ENCODE data around the gene PMM2.
"Not testable (repeated sequence)": the region's sequence is repeated elsewhere in the genome, so short reads cannot be mapped to it uniquely, and the experiment has no call there.

Gene PMM2

DNA sequence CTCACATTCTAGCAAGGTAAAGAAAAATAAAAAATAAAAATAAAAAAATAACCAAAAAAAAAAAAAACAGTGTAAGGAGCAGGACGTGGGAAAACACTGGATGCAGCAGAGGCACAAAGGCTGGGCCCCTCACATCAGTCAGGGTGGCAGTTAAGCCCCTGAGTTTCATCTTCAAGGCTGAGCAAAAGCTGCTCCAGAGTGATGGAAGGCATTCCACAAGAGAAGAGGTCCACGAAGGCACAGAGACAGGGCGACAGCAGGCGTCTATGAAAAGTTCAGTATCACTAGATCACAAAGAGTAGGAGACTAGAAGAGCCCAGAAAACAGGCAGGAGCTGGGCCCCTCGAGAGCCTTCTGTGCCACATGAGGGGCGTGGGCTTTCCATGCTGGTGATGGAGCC, 12.2 kb upstream of the PMM2 start:
- DNase-seq: no peak

DNA sequence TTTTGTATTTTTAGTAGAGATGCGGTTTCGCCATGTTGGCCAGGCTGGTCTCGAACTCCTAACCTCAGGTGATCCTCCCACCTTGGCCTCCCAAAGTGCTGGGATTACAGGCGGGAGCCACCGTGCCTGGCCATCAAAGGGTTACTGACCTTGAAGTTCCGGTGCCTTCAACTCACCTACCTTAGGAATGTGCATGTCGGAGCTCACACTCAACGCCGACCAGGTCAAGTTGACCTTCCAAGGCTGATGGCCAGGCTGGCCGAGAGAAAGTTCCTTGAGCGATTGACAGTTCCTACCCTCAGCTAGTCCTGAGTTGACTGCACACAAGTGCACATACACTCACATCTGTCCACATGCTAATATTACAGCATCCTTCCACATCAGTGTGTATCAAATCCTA, 11.3 kb upstream of the PMM2 start:
- not testable (repeated sequence) for DNase-seq

DNA sequence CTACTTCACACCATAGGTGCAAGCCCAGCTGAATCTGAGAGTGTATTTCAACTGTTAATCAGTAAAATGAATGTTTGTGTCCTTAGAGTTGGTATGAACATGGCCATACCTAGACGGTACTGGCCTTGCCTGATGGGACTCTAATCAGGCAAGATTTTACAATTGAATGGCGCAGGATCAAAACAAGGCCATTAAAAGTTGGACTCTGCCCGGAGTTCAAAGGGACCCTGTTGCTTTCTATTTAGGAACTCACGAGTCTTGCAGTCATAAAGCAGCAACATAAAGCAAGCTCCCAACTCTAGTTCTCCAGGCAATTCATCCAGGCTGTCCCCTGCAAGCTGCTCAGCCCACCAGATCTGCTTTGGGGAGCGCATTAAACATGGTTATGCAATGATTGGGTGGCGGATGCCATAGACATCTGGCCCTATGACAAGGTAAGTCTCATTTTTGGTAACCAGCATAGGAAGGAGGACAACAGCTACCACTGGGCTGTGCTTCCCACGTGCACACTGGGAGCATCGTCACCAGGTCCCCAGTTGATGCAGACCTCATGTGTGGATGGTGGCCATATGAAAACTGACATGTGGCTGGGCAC, 9.0 kb upstream of the PMM2 start:
- DNase-seq: no peak

DNA sequence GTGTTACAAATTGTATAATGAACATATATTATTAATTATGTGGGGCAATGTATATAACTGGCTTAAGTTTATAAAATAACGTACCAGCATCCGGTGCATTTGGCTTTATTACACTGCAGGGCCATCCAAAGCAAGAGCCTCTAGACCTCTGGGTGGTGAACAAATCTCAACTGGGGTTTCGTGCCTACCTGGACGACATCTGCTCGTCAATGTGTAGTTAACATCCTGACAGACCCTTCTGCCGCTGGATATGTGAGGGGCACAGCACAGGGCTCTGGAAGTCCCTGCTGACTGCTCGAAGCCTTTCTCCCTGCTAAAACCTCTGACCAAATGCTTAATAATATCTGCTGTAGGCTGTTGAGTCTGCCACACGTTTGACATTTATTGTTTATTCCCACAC, 2.5 kb upstream of the PMM2 start:
- DNase-seq: no peak

DNA sequence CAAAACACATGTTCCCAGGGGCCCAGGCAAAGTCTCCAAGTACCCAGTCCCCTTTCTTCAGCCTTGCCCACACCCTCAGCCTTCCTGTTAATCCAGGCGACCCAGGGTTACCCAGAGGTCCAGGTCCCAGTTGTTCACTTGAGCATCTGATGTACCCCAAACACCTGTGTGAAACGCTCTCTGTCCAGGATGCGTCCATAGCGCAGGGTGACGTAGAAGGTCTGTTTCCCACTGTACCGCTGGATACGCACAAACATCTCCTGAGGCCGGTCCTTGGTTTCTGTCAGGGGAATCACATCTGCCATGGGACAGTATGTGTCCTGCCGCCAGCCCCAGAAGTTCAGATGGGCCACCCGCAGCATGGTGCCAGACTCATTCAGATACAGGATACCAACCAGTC, 1.8 kb upstream of the PMM2 start:
- DNase-seq: no peak

DNA sequence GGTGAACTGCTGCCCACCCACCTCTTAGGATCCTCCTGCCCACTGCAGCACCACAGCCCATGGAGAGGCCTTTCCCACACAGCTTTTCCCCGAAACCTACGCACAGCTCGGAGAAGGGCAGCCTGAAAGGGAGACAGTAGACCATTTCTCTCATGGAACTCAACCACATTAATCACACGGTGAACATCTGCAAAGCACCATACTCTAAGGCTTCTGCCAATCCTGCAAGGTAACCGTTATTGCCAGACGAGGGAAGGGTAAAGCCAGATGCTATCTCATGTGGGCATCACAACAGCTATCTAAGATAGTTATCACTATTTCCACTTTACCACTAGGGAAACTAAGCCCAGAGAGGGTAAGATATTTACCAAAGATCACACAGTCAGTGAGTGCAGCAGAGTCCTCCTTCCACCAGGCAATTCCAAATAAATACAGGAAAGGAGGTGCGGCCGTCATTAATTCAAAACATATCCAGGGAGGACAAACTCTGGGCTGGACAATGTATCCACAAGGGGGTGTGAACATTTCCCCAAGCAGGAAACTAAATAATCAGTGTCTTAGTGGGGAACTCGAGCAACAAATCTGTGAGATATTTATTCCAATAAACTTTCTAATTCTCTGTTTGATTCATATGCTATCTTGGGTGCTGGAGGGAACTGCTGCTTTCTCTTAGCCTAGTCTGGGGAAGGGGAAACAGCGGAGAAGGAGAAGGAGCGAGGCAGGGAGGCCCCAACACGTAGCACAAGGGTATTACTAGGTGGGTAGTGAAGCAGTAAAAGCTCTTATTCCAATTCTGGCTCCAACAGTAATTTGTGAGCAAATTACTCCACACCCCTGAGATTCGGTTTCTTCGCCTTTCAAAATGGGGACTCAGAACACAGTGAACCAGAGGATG, 923 bp upstream of the PMM2 start:
- no peak for DNase-seq

DNA sequence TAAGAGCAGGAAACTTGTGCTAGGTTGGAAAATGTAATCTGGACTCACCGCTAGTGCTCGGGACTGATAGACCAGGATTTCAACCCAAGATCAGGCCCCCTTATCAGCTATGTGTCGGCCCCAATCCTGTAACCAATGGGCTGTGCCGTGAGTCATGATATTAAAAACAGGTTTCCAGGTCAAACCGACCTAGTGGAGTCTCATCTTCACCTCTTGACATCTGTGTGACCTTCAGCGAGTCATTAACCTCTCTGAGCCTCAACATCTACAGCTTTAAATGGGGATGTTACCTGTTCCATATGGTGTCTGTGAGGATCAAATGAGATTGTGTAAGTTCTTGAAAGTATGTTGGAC, 512 bp downstream of the PMM2 start:
- no peak for DNase-seq

DNA sequence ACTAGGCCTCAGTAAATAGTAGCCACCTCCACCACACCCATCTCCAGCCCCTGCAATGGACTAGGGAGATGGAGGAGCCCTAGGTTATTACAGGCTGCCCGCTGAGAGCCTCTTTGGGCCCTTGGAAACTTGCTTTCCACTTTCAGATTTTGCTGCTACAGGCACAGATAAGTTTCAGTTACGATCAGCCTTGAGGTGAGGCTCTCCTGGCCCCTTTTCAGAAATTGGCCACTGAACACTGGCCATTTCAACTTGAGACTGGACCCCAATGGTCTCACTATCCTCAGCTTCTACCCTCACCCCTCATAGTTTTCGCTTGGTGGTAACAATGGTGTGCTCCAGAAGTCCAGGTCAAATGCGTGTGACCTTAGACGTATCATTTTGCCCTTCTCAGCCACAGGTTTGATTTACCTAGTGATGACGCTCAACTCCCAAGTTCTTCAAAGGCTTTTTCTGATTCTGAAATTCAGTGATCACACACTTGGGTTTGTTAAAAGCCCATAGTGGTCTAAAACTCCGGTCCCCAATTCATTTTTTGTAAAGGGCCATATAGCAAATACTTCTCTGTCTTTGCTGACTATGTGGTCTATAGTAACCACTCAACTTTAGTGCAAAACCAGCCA, 1.0 kb downstream of the PMM2 start:
- no peak for DNase-seq

DNA sequence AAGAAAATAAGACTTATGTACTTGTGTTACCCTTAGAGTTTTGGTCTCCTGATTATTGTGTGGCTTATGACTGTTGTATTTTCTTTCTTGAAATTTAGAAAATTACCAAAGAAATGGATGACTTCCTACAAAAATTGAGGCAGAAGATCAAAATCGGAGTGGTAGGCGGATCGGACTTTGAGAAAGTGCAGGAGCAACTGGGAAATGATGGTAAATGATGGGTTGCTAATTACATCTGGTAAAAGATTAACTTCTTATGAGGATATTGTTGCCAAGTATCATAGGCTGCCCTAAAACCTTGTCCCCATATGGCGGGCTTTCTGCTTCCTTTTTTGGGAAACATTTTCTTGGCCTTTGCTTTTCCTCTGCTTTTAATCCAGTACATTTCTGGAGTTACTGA, 4.1 kb downstream of the PMM2 start:
- DNase-seq: no peak

DNA sequence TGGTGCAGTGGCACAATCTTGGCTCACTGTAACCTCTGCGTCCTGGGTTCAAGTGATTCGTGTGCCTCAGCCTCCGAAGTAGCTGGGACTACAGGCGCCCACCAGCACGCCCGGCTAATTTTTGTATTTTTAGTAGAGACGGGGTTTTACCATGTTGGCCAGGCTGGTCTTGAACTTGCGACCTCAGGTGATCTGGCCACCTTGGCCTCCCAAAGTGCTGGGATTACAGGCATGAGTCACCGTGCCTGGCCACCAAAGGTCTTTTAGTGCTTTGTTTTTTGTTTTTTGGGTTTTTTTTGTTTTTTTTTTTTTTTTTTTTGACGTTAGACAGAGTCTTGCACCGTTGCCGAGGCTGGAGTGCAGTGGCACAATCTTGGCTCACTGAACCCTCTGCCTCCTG, 6.1 kb downstream of the PMM2 start:
- not testable (repeated sequence) for DNase-seq

DNA sequence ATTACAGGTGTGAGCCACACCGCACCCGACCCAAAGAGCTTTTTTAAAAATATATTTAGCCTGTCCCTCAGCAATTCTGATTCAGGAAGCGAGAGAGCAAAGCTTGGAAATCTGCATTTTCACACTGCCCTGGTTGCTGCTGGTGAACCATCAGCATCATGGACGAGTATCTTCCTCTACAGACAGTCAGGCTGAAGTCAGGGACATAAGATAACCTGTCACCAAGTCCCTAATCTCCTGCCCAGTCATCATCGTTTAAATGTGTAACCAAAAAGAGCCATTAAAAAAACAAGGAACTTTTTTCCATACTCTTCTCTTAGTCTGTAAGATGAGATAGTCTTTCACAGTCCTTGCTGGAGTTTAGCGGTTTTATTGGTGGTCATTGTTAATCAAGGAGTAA, 6.7 kb downstream of the PMM2 start:
- no peak for DNase-seq

DNA sequence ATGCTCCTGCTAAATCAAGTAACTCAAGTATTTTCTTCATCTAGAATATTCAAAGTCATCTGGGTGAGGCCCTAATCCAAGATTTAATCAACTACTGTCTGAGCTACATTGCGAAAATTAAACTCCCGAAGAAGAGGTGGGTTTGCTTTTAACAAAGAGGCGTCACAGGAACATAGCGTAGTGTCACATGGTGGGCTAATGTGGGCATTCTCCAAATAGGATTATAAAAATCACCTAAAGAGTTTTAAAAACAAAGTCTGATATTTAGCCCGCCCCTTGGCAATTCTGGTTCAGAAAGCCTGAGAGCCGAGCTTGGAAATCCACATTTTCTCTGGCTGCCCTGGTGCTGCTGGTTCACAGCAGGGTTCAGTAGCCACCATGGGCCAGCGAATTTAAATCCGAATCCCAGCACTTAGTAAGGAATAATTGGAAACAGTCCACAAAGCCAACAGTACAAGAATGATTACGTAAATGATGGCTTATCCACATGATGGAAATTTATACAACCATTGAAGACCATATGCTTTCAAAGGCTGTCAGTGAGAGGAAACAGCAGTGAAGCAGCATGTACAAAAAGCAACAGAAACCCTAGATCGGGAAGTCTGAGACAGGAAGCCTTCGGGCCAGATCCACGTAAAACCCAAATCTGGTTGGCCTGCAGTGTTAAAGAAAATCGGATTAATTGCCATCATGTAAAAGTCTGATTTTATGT, 8.8 kb downstream of the PMM2 start:
- DNase-seq: no peak

DNA sequence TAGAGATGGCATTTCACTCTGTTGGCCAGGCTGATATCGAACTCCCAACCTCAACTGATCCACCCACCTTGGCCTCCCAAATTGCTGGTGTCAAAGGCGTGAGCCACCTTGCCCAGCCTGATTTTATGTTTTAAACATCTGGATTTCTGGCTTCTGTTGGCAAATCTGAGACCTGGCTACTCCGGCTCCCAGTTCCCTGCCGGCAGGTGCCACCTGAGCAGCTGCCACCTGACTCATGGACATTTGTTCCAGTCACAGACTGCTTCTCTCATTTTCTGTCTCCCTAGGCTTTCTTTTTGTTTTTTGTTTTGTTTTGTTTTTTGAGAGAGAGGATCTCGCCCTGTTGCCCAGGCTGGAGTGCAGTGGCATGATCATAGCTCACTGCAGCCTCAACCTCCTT, 9.6 kb downstream of the PMM2 start:
- DNase-seq: no peak

DNA sequence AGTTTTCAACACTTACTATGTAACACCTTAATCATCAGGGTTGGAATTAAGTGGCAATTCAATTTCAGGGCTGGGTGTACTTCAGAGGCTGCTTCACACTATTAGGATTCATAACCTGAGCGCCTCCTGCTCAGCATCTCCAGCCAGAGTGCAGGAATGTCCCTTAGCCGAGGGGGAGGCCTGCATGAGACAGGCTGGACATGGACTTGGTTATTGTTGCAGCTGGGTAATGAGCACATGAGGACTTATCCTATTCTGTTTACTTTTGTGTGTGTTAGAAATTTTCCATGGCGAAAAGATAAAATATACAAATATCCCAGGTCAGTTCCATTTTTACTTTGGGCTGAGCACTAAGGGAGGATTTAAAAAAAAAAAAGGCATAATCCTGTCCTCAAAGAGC, 10.4 kb downstream of the PMM2 start:
- no peak for DNase-seq

DNA sequence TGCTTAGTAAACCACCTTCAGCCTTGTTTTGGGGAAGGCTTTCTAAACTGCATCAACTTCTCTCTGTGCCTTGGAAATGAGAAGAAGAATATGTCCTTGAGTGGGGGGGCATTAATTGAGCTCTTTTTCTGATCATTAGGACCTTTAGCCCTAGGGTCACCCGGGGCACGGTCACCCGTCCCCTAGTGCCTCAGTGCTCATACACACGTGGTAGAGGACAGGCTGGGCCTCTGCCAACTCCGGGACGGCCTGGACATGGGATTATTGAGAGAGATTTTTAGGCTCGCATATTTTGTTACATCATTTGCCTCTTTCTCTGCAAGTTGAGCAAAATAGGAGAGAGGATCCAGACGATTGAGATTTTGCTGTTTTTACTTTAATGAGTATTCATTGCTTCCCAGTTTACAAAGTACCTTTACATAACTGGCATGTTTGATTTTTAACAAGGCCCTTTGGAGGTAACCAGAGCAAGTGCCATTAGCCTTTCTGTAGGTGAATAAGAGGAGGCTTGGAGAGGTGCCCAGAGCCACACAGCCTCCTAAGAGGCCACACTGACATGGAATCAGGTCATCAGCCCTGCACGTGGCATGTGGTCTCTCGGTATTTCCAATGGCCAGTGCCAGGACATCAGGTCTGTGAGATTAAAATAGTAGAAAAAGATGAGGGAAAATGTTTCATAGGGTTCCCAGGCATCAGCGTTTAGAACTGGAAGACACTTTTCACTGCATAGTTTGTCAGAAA, 11.1 kb downstream of the PMM2 start:
- DNase-seq: no peak

DNA sequence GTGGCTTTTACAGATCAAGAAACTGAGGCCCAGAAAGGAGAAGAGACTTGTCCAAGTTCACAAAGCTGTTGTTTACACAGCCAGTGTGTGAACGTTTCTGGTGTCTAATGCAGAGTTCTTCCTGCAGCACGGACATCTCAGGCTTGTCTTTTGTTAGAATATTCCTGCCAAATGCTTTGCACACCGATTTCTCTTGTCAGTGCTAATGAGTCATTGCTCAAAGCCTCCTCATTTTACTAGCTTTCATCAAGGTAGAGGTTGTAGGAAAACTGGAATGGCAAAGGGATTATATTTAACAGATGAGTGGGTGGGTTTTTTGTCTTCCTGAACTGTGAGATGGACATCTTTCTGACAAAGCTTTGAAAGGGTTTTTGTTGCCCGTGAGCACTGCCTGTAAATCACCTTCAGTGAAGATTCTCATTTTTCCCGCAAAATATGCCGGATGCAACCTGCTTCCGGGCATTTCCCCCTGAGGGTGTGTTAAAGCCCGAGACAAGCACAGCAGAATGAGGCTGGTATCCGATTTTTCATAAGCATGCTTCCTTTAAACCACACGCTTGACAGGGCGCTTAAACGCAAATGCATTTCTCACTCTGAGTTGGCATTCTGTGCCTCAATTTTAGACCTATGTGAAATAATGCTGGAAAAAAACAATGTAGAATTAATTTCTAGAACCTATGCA, 14.7 kb downstream of the PMM2 start:
- no peak for DNase-seq

DNA sequence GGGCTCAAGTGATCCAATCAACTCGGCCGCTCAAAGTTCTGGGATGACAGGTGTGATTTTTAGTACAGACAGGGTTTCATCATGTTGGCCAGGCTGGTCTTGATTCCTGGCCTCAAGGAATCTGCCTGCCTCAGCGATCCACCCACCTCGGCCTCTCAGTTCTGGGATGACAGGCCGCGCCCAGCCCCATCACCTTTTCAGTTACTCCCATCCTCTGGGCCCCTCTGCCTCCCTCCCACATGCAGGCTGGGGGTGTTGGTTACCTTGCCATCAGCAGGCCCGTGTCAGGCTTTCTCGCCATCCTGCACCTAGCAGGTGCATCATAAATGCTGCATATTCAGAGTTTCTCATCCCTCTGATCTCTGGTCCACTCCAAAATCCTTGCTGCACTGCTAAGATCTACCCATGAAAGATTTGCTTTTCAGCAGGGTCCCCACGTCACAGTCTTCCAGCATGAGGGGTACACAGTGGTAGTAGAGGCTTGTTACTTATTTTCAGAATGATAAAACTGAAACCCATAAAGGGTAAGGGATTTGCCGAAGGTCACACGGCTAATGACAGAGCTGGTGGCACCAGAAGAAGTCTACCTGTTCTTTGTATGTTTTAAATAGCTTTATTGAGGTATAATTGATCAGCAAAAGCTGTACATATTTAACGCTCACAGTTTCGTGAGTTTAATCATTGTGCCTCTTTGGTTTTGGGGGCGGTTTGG, 16.6 kb downstream of the PMM2 start:
- DNase-seq: no peak

DNA sequence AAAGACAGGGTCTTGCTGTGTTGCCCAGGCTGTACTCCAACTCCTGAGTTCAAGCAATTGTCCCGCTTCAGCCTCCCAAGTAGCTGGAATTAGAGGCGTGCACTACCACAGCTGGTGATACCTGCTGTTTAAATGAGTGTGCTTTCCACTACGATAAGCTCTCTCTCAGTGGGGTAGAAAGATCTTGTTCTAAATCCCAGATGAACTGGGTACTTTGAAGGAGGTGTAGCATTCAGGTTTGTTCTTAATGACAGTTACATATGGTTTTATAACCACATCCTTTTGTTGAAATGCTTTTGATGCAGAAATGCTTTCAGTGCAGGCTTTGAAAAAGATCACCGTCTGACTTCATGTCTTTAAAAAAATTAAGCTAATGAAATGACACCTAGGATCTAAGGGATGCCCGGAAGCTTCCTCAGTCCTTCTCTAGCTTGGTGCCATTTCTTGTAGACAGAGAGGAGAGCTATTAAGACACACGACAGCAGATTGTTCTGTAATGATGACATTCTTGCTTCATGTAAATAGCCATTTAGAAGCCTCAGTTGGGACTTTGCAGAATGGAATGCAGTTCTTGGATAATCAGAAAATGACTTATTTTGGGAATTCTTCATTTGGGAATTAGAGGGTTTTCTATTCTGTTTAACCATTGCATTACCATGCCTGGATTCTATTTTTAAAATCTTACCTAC, 19.5 kb downstream of the PMM2 start:
- DNase-seq: no peak

DNA sequence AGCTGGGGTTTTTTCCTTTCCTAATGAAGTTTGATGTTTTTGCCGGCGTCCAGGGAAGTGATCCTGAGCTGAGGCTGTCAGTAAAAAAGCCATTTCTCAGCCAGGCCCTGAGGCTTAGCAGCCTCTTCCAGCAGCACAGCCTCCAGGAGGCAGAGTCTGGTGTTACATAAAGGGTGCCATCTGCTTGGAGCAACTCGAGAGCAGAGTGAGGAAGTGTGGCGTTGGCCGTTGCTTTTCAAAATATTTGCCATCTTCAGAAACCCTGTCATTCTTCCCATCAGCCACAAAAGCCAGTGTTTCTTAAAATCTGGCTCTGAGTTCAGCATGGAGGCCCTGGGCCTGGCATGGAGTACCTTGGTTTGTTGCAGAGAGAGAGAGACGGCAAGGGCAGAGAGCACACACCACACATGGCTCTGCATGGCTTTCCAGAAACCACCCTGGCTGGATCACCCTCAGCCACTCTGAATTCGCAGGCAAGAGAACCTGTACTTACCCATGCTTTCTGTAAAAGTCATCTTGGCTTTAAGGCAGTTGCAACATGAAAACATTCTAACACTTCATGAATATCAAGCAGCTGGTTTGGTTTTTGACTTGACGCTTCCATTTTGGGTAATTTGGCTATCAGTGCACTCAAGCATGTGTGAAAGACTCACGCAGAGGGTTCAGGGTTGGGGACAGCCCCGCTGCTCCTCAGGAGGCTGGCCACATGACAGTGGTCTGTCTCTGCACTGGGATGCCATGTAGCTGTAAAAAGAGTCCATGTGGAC, 21.0 kb downstream of the PMM2 start:
- DNase-seq: no peak

DNA sequence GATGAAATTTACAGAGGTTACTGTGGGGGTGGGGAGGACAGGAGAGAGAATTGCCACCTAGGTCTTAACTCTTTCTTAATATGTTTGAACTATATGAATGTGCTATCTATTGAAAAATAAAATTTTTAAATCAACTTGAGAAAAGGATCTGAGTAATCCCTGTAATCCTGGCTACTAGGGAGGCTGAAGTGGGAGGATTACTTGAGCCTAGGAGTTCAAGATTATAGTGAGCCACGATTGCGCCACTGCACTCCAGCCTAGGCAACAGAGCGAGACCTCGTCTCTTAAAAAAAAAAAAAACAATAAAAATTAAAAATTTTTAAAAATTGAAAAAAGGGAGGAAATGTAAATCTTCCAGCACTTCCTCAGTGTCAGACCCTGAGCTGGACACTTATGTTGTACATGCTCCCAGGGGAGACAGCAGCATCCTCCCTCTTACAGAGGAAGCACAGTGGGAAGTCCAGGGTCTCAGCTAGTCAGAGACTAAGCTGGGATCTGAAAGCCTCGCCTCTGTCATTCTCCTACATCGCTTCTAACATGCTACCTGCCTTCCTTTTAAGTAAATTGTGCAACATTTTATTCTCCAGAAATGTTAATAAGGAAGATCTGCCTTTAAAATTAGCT, 21.9 kb downstream of the PMM2 start:
- no peak for DNase-seq
